Thyroid gland (tissue), 4 donors: ENCODE results near the gene RAB8B. TPM values are rescaled to one million over a fixed set of nuclear protein-coding genes. Genes with fewer than 3 reads are reported as not detected.
A peak's percentile ranks its signal among the peaks of the same experiment; 100 is the strongest.

Source experiments
- DNase-seq, 2 donors: peaks; one replicate each; pipeline ENCODE4 v3.0.0-alpha.2; 2019
- H3K27ac ChIP-seq, 3 donors: fragments of 200-600 bp; sonication (generic); 1 replicate in 2 of 3; 2 replicates in 1 of 3; pipeline ENCODE4 v1.5.1; 2016 to 2019; ENCODE audit warnings: mild to moderate bottlenecking in 1 of 3, moderate library complexity in 1 of 3
- H3K27me3 ChIP-seq: fragments of 200-600 bp; sonication (generic); one replicate; pipeline ENCODE4 v1.5.1; 2019
- H3K36me3 ChIP-seq, 2 donors: fragments of 200-600 bp; sonication (generic); one replicate each; pipeline ENCODE4 v1.5.1; 2016 to 2019
- H3K4me1 ChIP-seq, 2 donors: fragments of 200-600 bp; sonication (generic); one replicate each; pipeline ENCODE4 v1.5.1; 2017 to 2019
- H3K4me3 ChIP-seq, 3 donors: fragments of 200-600 bp; sonication (generic); replicated peaks in 1 of 3; 1 replicate in 2 of 3; 2 replicates in 1 of 3; pipeline ENCODE4 v1.5.1; 2016; ENCODE audit warnings: mild to moderate bottlenecking in 1 of 3
- H3K9me3 ChIP-seq: fragments of 200-600 bp; sonication (generic); one replicate; pipeline ENCODE4 v1.5.1; 2017
- CTCF ChIP-seq, 6 experiments: fragments of 200-600 bp in 3 of 6; fragments of 450-650 bp in 3 of 6; sonication (generic) in 3 of 6; IDR thresholded peaks; one replicate each; pipeline ENCODE4 v1.5.1; 2016 to 2019; ENCODE audit warnings: antibody characterized with exemption in 6 of 6, mild to moderate bottlenecking in 2 of 6, inconsistent platforms in 1 of 6, moderate library complexity in 1 of 6
- POLR2A ChIP-seq, 2 donors: fragments of 450-650 bp; IDR thresholded peaks; one replicate each; pipeline ENCODE4 v1.6.1; 2017; ENCODE audit warnings: antibody characterized with exemption in 2 of 2, mild to moderate bottlenecking in 2 of 2, moderate library complexity in 1 of 2
- WGBS, 2 donors: methylation state at CpG; one replicate each; pipeline ENCODE4 v1.1.5; 2017; 5-methylcytosine and 5-hydroxymethylcytosine counted together
- intact Hi-C: fragments of 100-400 bp; cut with DNase I; formaldehyde crosslinking; loops from one replicate; pipeline ENCODE4 v1.15.1; 2023
- total RNA-seq, 4 donors: library from RNA; depleted of rRNA; stranded (reverse); fragments of >200 nt; gene quantifications; one replicate each; pipeline ENCODE4 v1.2.3, GENCODE V29; 2016

The RAB8B gene
- total RNA-seq, 4 donors from 2014 or later = 17.6 to 36.0 (median 22.1) TPM

- peak overlapping the region in 1 of 3 donors; percentile 31 for H3K27ac ChIP-seq
- H3K9me3 ChIP-seq = no peaks in the 10 kb centered on the region
- no peak for DNase-seq
- peaks cover 13 to 19% of the 10 kb centered on the region in 2 donors for H3K4me1 ChIP-seq
- intact Hi-C loops = no loop called here
- 58 to 65% methylated on average over 4 of the region's 4 CpGs for WGBS, 2 donors
- no peak overlapping the region for H3K4me3 ChIP-seq
- TF ChIP-seq POLR2A (IDR thresholded peaks at IDR 0.05) (no peak), CTCF (IDR thresholded peaks at IDR 0.05) (no peak)
- H3K27me3 ChIP-seq = no peaks in the 10 kb centered on the region
- no peaks in the 10 kb centered on the region for H3K36me3 ChIP-seq
Observed at GRCh38 chr15:63244399-63244798, 55.0 kb downstream of the RAB8B start.

GRCh38 chr15:63244976-63245645 lies 55.7 kb downstream of the RAB8B start:
- Histone ChIP-seq H3K9me3 (no peaks in the 10 kb centered on the region), H3K27me3 (no peaks in the 10 kb centered on the region), H3K4me1 (peaks cover 6 to 14% of the 10 kb centered on the region in 2 donors), H3K4me3 (no peak overlapping the region), H3K27ac (peak overlapping the region in 1 of 3 donors; percentile 31), H3K36me3 (no peaks in the 10 kb centered on the region)
- TF ChIP-seq CTCF (IDR thresholded peaks at IDR 0.05) = no peak
- TF ChIP-seq POLR2A (IDR thresholded peaks at IDR 0.05) = no peak
- 64 to 82% methylated on average over 5 of the region's 5 CpGs for WGBS, 2 donors
- intact Hi-C loops = no loop called here
- no peak for DNase-seq

- Histone ChIP-seq H3K9me3 (no peaks in the 10 kb centered on the region), H3K4me1 (peaks cover 0 to 9% of the 10 kb centered on the region in 2 donors), H3K36me3 (no peaks in the 10 kb centered on the region), H3K27ac (no peak overlapping the region), H3K4me3 (no peak overlapping the region), H3K27me3 (no peaks in the 10 kb centered on the region)
- WGBS, 2 donors = 75 to 85% methylated on average over 5 of the region's 5 CpGs
- intact Hi-C loops = no loop called here
- no peak for DNase-seq
- TF ChIP-seq CTCF (IDR thresholded peaks at IDR 0.05) = no peak
- no peak for TF ChIP-seq POLR2A (IDR thresholded peaks at IDR 0.05)
Observed at GRCh38 chr15:63246691-63247469, 57.5 kb downstream of the RAB8B start.

- 98 to 99% methylated on average over 4 of the region's 4 CpGs for WGBS, 2 donors
- Histone ChIP-seq H3K9me3 (no peaks in the 10 kb centered on the region), H3K4me1 (peaks cover 0 to 9% of the 10 kb centered on the region in 2 donors), H3K27ac (no peak overlapping the region), H3K27me3 (no peaks in the 10 kb centered on the region), H3K36me3 (no peaks in the 10 kb centered on the region), H3K4me3 (no peak overlapping the region)
- TF ChIP-seq CTCF (IDR thresholded peaks at IDR 0.05) (no peak), POLR2A (IDR thresholded peaks at IDR 0.05) (no peak)
- DNase-seq = no peak
- intact Hi-C loops = no loop called here
Observed at GRCh38 chr15:63250312-63250965, 61.0 kb downstream of the RAB8B start.
